Nephron progenitor cell (in vitro differentiated cells): ENCODE results near the gene NDUFS7.

Experiments
- DNase-seq: peaks from one replicate; pipeline ENCODE4 v3.0.0; 2021
- H3K27ac Mint-ChIP-seq: 2 replicates; pipeline ENCODE4 v1.8.0; 2021; ENCODE audit warnings: mild to moderate bottlenecking, moderate library complexity, mixed read lengths
- H3K27me3 Mint-ChIP-seq: 2 replicates; pipeline ENCODE4 v1.8.0; 2021; ENCODE audit warnings: mild to moderate bottlenecking, low read depth, mixed read lengths; ENCODE audit not compliant: poor library complexity
- H3K36me3 Mint-ChIP-seq: 2 replicates; pipeline ENCODE4 v1.8.0; 2021; ENCODE audit warnings: low read depth, mixed read lengths
- H3K4me1 Mint-ChIP-seq: 2 replicates; pipeline ENCODE4 v1.8.0; 2021; ENCODE audit warnings: mixed read lengths
- H3K4me3 Mint-ChIP-seq: 2 replicates; pipeline ENCODE4 v1.8.0; 2021; ENCODE audit warnings: mild to moderate bottlenecking, moderate library complexity, mixed read lengths
- H3K9me3 Mint-ChIP-seq: 2 replicates; pipeline ENCODE4 v1.8.0; 2021; ENCODE audit warnings: mild to moderate bottlenecking, moderate library complexity, mixed read lengths
- TF ChIP-seq, protein P1 (sequence below): fragments of 200-600 bp; sonication (generic); IDR thresholded peaks from 2 replicates; pipeline ENCODE4 v1.5.0; 2021; ENCODE audit warnings: antibody characterized with exemption

The NDUFS7 gene

DNA sequence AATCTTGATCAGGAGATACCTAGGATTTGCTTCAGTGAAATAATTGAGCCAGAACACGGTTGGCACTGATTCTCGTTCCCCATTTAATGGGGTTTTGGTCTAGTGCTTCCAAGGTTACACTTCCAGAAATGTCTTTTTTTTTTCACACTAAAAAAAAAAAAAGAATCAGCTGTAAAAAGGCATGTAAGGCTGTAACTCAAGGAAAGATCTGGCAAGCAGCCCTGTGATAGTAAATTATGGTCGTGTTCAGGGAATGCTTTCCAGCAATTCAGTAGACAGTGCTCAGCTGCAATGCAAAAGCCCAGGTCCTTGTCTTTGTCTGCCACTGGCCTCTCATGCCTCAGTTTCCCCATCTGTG, 27.2 kb upstream of the NDUFS7 start:
- Mint-ChIP-seq H3K4me3 (peak overlapping the region; percentile 97), H3K4me1 (peaks cover 65% of the 10 kb centered on the region), H3K27me3 (peaks cover 2% of the 10 kb centered on the region), H3K36me3 (peaks cover 35% of the 10 kb centered on the region), H3K9me3 (no peaks in the 10 kb centered on the region), H3K27ac (no peak overlapping the region)
- TF ChIP-seq, protein P1, sequence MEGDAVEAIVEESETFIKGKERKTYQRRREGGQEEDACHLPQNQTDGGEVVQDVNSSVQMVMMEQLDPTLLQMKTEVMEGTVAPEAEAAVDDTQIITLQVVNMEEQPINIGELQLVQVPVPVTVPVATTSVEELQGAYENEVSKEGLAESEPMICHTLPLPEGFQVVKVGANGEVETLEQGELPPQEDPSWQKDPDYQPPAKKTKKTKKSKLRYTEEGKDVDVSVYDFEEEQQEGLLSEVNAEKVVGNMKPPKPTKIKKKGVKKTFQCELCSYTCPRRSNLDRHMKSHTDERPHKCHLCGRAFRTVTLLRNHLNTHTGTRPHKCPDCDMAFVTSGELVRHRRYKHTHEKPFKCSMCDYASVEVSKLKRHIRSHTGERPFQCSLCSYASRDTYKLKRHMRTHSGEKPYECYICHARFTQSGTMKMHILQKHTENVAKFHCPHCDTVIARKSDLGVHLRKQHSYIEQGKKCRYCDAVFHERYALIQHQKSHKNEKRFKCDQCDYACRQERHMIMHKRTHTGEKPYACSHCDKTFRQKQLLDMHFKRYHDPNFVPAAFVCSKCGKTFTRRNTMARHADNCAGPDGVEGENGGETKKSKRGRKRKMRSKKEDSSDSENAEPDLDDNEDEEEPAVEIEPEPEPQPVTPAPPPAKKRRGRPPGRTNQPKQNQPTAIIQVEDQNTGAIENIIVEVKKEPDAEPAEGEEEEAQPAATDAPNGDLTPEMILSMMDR = no peak
- no peak for DNase-seq

DNA sequence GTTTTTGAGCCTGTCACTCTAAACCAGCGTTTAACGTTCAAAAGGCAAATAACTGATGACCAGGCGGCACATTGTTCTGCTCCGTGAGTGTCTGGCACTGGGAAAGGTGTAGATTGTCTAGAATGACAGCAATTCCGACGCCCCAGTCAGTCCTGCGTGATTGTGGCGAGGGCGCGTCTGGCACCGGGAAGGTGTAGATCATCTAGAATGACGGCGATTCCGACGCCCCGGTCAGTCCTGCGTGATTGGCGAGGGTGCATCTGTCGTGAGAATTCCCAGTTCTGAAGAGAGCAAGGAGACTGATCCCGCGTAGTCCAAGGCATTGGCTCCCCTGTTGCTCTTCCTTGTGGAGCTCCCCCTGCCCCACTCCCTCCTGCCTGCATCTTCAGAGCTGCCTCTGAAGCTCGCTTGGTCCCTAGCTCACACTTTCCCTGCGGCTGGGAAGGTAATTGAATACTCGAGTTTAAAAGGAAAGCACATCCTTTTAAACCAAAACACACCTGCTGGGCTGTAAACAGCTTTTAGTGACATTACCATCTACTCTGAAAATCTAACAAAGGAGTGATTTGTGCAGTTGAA, 26.1 kb upstream of the NDUFS7 start:
- H3K27ac Mint-ChIP-seq = peak overlapping the region; percentile 56
- no peaks in the 10 kb centered on the region for H3K9me3 Mint-ChIP-seq
- TF ChIP-seq, protein P1 = no peak
- peaks cover under 1% of the 10 kb centered on the region for H3K27me3 Mint-ChIP-seq
- peaks cover 76% of the 10 kb centered on the region for H3K4me1 Mint-ChIP-seq
- DNase-seq = no peak
- H3K36me3 Mint-ChIP-seq = peaks cover 44% of the 10 kb centered on the region
- H3K4me3 Mint-ChIP-seq = peak overlapping the region; percentile 54

DNA sequence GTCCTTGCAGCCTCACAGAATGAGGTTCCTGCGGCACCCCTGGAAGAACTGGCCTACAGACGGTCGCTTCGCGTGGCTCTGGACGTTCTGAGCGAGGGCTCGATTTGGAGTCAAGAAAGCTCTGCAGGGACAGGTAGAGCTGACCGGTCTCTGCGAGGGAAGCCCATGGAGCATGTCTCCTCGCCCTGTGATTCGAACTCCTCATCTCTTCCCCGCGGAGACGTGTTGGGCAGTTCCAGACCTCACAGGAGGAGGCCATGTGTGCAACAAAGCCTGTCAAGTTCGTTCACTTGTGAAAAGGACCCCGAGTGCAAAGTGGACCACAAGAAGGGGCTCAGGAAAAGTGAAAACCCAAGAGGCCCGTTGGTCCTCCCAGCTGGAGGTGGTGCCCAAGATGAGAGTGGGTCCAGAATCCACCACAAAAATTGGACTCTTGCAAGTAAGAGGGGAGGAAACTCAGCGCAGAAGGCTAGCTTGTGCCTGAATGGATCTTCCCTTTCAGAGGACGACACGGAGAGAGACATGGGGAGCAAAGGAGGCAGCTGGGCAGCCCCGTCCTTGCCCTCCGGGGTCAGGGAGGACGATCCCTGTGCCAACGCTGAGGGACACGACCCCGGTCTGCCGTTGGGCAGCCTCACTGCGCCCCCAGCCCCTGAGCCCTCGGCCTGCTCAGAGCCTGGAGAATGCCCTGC, 23.4 kb upstream of the NDUFS7 start:
- Mint-ChIP-seq H3K4me1 (peaks cover 90% of the 10 kb centered on the region), H3K27me3 (no peaks in the 10 kb centered on the region), H3K9me3 (no peaks in the 10 kb centered on the region), H3K4me3 (peak overlapping the region; percentile 45), H3K36me3 (peaks cover 69% of the 10 kb centered on the region), H3K27ac (no peak overlapping the region)
- TF ChIP-seq, protein P1 = no peak
- DNase-seq = no peak

DNA sequence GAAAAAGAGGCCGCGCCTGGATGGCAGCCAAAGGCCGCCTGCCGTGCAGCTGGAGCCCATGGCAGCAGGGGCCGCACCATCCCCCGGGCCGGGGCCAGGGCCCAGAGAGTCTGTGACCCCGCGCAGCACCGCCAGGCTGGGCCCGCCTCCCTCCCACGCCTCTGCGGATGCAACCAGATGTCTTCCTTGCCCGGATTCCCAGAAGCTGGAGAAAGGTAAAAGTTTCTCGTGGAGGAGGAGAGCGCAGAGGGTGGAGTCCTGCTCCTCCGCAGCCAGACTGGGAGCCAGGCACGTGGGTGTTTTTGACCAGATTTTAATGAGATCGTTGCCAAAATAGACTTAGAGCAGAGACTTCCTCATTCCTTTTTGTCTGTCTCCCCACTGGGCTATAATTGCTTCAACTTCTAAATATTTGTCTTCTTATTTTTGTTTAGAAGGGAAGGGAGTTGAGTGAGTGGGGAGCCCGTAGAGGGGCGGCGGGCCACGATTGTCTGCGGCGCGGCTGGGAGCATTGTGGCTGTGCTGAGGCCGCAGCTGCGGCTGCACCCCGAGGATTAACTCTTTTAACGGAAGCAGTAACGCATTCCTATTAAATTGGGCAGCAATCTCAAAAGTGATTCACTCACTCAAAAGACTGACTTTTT, 22.8 kb upstream of the NDUFS7 start:
- Mint-ChIP-seq H3K36me3 (peaks cover 73% of the 10 kb centered on the region), H3K27me3 (no peaks in the 10 kb centered on the region), H3K27ac (peak overlapping the region; percentile 92), H3K4me3 (peak overlapping the region; percentile 73), H3K4me1 (peaks cover 87% of the 10 kb centered on the region), H3K9me3 (no peaks in the 10 kb centered on the region)
- TF ChIP-seq, protein P1 = no peak
- peak; percentile 67 for DNase-seq

DNA sequence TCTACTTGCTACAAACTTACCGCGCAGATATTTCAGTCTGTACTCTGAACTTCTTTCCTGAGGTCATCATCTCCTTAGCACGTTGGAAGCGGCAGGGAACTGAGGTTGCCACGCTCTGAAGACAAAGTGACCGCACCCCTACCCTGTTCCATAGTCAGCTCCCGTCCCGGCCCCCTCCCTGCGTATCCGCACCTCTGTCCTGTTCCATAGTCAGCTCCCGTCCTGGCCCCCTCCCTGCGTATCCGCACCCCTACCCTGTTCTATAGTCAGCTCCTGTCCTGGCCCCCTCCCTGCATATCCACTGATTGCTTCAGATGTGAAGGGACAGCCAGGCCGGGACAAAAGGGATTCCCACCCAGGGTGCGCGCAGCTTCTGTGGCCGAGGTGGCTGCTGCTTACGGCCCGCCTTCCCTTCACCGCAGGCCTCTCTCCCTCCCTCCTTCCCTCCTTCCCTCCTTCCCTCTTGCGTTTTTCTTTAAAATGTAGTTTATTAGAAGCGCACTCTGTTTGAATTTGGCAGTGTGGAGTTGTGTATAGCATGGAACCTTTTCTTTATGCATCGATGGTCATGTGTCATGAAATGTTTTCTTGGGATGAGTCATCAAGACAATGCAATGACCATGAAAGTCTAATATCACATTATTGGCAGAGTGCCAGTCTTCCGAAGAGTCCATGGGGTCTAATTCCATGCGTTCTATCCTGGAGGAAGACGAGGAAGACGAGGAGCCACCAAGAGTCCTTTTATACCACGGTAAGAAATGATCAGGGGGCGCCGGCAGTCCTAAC, 21.9 kb upstream of the NDUFS7 start:
- Mint-ChIP-seq H3K27ac (peak overlapping the region; percentile 83), H3K36me3 (peaks cover 75% of the 10 kb centered on the region), H3K9me3 (no peaks in the 10 kb centered on the region), H3K4me1 (peaks cover 78% of the 10 kb centered on the region), H3K4me3 (peak overlapping the region; percentile 73), H3K27me3 (no peaks in the 10 kb centered on the region)
- no peak for DNase-seq
- TF ChIP-seq, protein P1 = no peak
